Chondrocyte (in vitro differentiated cells): Measurements from ENCODE around the gene TNNT2. TPM values are rescaled to one million over a fixed set of nuclear protein-coding genes. Genes with fewer than 3 reads are reported as not detected.

Experiments used
- DNase-seq: peaks from one replicate; pipeline ENCODE4 v3.0.0; 2021; ENCODE audit warnings: mixed read lengths, low spot score
- H3K27ac Mint-ChIP-seq: one replicate; pipeline ENCODE4 v1.8.0; 2021; ENCODE audit warnings: mild to moderate bottlenecking, moderate library complexity, mixed read lengths; ENCODE audit not compliant: unreplicated experiment
- H3K27me3 Mint-ChIP-seq: 2 replicates; pipeline ENCODE4 v1.8.0; 2021; ENCODE audit warnings: low read depth, mixed read lengths
- H3K36me3 Mint-ChIP-seq: 2 replicates; pipeline ENCODE4 v1.8.0; 2021; ENCODE audit warnings: low read depth, mixed read lengths
- H3K4me1 Mint-ChIP-seq: 2 replicates; pipeline ENCODE4 v1.8.0; 2021; ENCODE audit warnings: low read depth, mild to moderate bottlenecking, mixed read lengths
- H3K4me3 Mint-ChIP-seq: one replicate; pipeline ENCODE4 v1.8.0; 2021; ENCODE audit warnings: mild to moderate bottlenecking, moderate library complexity, mixed read lengths; ENCODE audit not compliant: unreplicated experiment
- H3K9me3 Mint-ChIP-seq: 2 replicates; pipeline ENCODE4 v1.8.0; 2021; ENCODE audit warnings: low read depth, mixed read lengths
- total RNA-seq: library from RNA; stranded (reverse); gene quantifications from 3 replicates; pipeline ENCODE4 v1.2.1, GENCODE V29; 2021
- TF ChIP-seq, protein P1 (sequence below): fragments of 200-600 bp; sonication (generic); IDR thresholded peaks from 2 replicates; pipeline ENCODE4 v1.5.0; 2021; ENCODE audit warnings: antibody characterized with exemption, mild to moderate bottlenecking, moderate library complexity

The TNNT2 gene
- total RNA-seq, 1 donor from 2014 or later, result 21.6 TPM

DNA sequence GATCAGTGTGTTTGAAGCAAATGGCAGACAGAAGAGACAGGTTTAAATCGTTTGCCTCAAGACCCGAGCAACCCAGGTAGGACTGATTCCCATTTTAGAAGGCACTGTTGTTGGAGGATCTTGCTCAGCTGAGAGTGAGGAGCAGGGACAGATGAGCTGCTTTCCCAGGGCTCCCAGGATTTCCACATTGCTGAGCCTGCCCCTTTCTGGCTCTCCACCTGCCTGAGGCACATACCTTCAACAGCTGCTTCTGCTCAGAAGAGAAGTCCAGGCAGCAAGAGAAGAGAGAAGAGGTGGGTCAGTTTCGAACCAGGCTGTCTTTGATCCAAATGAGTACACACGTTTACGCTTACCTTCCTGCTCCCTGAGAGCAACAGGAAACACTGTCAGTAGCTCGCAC lies 5.7 kb downstream of the TNNT2 start:
- DNase-seq, result no peak
- H3K36me3 Mint-ChIP-seq, result peaks cover 4% of the 10 kb centered on the region

DNA sequence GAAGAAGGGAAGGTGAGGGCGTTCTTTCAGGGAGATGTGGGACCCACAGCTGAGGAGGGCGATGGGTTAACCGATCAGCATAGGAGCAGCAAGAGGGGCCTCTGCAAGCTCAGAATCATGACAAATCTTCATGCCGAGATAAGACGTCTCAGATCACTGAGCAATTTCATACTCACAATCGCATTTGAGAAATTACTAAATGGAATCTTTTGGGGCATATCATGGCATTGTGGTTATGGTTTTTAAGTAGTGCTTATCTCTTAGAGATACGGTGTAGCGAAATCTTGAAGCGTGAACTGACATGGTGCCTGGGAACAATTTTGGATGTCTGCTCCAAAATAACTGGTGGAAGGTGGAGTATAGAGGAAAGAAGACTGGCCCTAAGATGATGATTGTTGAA lies 6.2 kb downstream of the TNNT2 start:
- H3K27ac Mint-ChIP-seq, result no peak overlapping the region
- no peaks in the 10 kb centered on the region for H3K9me3 Mint-ChIP-seq
- peaks cover 4% of the 10 kb centered on the region for H3K36me3 Mint-ChIP-seq
- H3K27me3 Mint-ChIP-seq, result peaks cover 8% of the 10 kb centered on the region
- DNase-seq, result no peak
- TF ChIP-seq, protein P1, sequence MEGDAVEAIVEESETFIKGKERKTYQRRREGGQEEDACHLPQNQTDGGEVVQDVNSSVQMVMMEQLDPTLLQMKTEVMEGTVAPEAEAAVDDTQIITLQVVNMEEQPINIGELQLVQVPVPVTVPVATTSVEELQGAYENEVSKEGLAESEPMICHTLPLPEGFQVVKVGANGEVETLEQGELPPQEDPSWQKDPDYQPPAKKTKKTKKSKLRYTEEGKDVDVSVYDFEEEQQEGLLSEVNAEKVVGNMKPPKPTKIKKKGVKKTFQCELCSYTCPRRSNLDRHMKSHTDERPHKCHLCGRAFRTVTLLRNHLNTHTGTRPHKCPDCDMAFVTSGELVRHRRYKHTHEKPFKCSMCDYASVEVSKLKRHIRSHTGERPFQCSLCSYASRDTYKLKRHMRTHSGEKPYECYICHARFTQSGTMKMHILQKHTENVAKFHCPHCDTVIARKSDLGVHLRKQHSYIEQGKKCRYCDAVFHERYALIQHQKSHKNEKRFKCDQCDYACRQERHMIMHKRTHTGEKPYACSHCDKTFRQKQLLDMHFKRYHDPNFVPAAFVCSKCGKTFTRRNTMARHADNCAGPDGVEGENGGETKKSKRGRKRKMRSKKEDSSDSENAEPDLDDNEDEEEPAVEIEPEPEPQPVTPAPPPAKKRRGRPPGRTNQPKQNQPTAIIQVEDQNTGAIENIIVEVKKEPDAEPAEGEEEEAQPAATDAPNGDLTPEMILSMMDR, result no peak
- H3K4me1 Mint-ChIP-seq, result peaks cover 7% of the 10 kb centered on the region
- H3K4me3 Mint-ChIP-seq, result no peak overlapping the region

More for the DNA sequence above, 5.7 kb downstream of the TNNT2 start:
- Mint-ChIP-seq H3K4me3 (no peak overlapping the region), H3K27ac (no peak overlapping the region), H3K4me1 (peaks cover 12% of the 10 kb centered on the region), H3K27me3 (peaks cover 8% of the 10 kb centered on the region), H3K9me3 (no peaks in the 10 kb centered on the region)
- TF ChIP-seq, protein P1, result no peak

DNA sequence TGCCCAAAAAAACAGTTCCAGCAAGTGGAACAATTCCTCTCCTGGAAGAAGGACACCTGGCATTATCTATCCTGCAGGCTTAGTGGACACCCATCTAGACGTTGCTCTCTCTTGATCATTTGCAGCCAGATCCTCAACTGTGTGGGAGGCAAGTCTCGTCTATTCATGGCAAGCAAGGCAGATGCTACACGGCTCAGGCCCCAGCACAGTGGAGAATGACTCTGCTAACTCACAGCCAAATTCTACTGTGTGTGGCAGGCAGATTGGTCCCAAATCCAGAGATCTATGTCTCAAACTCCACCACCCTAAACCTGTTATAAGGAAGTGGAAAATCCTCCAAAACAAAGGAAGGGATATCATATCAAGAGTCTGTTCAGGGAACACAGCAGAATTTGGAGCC lies 7.0 kb downstream of the TNNT2 start:
- Mint-ChIP-seq H3K27ac (no peak overlapping the region), H3K4me3 (no peak overlapping the region), H3K9me3 (no peaks in the 10 kb centered on the region), H3K36me3 (peaks cover 4% of the 10 kb centered on the region), H3K27me3 (peaks cover 8% of the 10 kb centered on the region), H3K4me1 (no peaks in the 10 kb centered on the region)
- TF ChIP-seq, protein P1, result no peak
- DNase-seq, result no peak

DNA sequence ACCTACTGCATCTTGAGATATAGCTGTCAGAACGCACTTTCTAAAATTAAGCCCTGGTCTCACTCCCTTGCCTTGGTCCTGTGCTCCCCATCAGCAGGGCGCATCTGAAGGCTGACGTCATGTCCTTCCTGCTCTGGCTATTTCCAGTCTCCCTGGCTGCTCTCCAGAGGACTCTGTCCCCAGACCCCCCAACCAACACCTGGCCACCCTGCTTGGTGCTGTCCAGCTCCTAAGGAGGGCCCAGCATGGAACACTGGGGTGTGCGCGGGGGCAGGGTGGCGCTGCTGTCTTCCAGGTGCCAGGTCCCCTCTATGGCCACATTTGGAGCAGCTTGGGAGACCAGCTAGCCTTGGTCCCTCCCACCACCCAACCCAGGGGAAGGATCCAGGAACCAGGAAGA lies 8.3 kb downstream of the TNNT2 start:
- H3K27me3 Mint-ChIP-seq, result peaks cover 8% of the 10 kb centered on the region
- TF ChIP-seq, protein P1, result no peak
- no peak overlapping the region for H3K4me3 Mint-ChIP-seq
- no peak for DNase-seq
- no peaks in the 10 kb centered on the region for H3K4me1 Mint-ChIP-seq
- H3K27ac Mint-ChIP-seq, result no peak overlapping the region
- peaks cover 4% of the 10 kb centered on the region for H3K36me3 Mint-ChIP-seq
- no peaks in the 10 kb centered on the region for H3K9me3 Mint-ChIP-seq

DNA sequence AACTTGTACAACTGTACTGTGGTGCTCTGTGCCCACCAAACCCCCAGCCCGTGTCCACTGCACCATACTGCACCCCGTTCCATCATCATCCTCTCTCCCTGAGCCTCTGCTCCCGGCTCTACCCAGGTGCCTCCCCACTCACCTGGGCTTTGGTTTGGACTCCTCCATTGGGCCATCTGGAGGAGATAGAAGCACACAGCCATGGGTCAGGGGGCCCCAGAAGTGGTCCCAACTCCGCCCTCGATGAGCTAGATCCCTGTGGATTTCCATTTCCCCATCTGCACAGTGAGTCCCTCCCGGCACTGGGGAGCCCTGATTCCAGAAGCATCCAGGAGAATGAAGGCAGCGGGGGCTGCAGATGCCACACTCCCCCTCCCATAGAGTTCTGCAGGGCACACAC lies 10.8 kb downstream of the TNNT2 start:
- peaks cover 4% of the 10 kb centered on the region for H3K36me3 Mint-ChIP-seq

More for the DNA sequence above, 10.8 kb downstream of the TNNT2 start:
- peaks cover 8% of the 10 kb centered on the region for H3K27me3 Mint-ChIP-seq
- no peaks in the 10 kb centered on the region for H3K4me1 Mint-ChIP-seq
- no peaks in the 10 kb centered on the region for H3K9me3 Mint-ChIP-seq
- no peak for DNase-seq
- TF ChIP-seq, protein P1, result no peak
- H3K4me3 Mint-ChIP-seq, result no peak overlapping the region
- no peak overlapping the region for H3K27ac Mint-ChIP-seq
